ENCODE measurements around the gene RAC3.

Gene RAC3

GRCh38 chr17:82076018-82076784 is 44.7 kb downstream of the RAC3 start:
- no peak for DNase-seq (ENCODE audit: low read depth)

- DNase-seq (ENCODE audit: low read depth): no peak
Measured at GRCh38 chr17:82076785-82077591, 45.5 kb downstream of the RAC3 start.

- DNase-seq (ENCODE audit: low read depth): no peak
Measured at GRCh38 chr17:82077617-82078358, 46.3 kb downstream of the RAC3 start.

GRCh38 chr17:82078433-82078832 is 47.0 kb downstream of the RAC3 start:
- no peak for DNase-seq (ENCODE audit: low read depth)

- DNase-seq (ENCODE audit: low read depth): no peak
Measured at GRCh38 chr17:82079001-82079677, 47.7 kb downstream of the RAC3 start.

GRCh38 chr17:82080048-82080788 is 48.7 kb downstream of the RAC3 start:
- DNase-seq (ENCODE audit: low read depth): no peak

- DNase-seq (ENCODE audit: low read depth): no peak
Measured at GRCh38 chr17:82080789-82081464, 49.4 kb downstream of the RAC3 start.

- DNase-seq (ENCODE audit: low read depth): no peak
Measured at GRCh38 chr17:82081546-82081945, 50.1 kb downstream of the RAC3 start.

- no peak for DNase-seq (ENCODE audit: low read depth)
Measured at GRCh38 chr17:82081966-82082365, 50.5 kb downstream of the RAC3 start.

- no peak for DNase-seq (ENCODE audit: low read depth)
Measured at GRCh38 chr17:82082456-82082855, 51.0 kb downstream of the RAC3 start.

GRCh38 chr17:82083009-82083408 is 51.5 kb downstream of the RAC3 start:
- no peak for DNase-seq (ENCODE audit: low read depth)
